Skeletal muscle satellite cell (primary cell): ENCODE data around the gene RAD51B.

Source experiments
- H3K27me3 ChIP-seq: 2 replicates; pipeline ENCODE4 v1.7.0; 2013; ENCODE audit warnings: low read length; ENCODE audit not compliant: control insufficient read depth, insufficient read depth
- H3K36me3 ChIP-seq: 2 replicates; pipeline ENCODE4 v1.7.0; 2013; ENCODE audit warnings: mild to moderate bottlenecking, control low read depth, low read length; ENCODE audit not compliant: insufficient read depth
- H3K4me1 ChIP-seq: 2 replicates; pipeline ENCODE4 v1.7.0; 2013; ENCODE audit warnings: low read length; ENCODE audit not compliant: control insufficient read depth, insufficient read depth
- H3K4me2 ChIP-seq: 2 replicates; pipeline ENCODE4 v1.7.0; 2013; ENCODE audit warnings: mild to moderate bottlenecking, low read length
- H3K4me3 ChIP-seq: 2 replicates; pipeline ENCODE4 v1.7.0; 2013; ENCODE audit warnings: low read length
- H3K9ac ChIP-seq: 2 replicates; pipeline ENCODE4 v1.7.0; 2013; ENCODE audit warnings: mild to moderate bottlenecking, low read depth, low read length, moderate library complexity
- H3K9me3 ChIP-seq: replicated peaks from 2 replicates; pipeline ENCODE4 v1.7.0; 2013; ENCODE audit warnings: mild to moderate bottlenecking, control low read depth, low read length

The RAD51B gene

DNA sequence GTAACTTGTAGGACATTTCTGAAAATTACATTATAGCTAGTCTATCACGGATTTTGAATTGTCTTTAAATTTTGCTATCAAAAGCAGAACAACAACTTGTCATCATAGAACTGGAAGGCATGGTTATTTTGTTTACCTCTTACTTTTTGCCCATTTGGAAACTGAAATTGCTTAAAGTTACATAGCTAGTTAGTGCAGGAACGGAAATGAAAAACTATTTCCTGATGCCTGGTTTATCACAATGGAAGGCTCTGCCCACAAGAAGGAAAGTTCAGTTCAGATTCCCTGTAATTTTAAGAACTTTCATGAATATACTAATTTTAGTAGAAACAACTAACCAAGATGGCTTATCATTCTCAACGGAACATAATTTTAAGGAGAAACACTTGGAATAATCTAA lies 427.7 kb downstream of the RAD51B start:
- Histone ChIP-seq H3K4me3 (no peak overlapping the region), H3K9me3 (no peaks in the 10 kb centered on the region), H3K4me2 (no peak overlapping the region), H3K4me1 (peaks cover 49% of the 10 kb centered on the region), H3K36me3 (no peaks in the 10 kb centered on the region), H3K27me3 (no peaks in the 10 kb centered on the region), H3K9ac (no peak overlapping the region)

DNA sequence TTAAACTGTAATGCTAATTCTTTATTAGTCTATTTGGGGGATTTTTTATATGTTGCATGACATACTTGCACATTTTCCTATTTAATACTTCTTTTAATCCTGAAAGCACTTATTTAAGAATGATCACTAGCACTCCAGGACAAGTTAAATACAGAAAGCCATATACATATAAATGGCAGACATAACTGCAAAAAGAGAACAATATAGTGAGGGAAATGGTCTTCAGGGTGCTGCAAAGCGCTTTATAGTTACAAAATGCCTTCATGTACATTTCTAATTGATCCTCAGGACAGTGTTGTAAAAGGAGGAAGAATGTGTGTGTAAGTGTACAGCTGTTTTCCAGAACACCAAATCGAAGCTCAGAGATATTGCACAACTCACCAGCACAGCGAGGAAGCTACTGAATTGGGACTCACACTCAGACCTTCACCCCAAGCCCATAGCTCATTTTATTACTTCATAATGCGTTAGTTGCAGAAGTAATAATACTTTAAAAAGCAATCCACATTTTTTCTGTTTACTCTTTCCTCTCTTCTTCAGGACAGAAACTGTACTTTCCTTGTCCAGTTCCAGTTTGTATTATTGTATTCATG lies 428.2 kb downstream of the RAD51B start:
- Histone ChIP-seq H3K9me3 (no peaks in the 10 kb centered on the region), H3K4me1 (peaks cover 49% of the 10 kb centered on the region), H3K4me3 (no peak overlapping the region), H3K36me3 (no peaks in the 10 kb centered on the region), H3K9ac (peak overlapping the region; percentile 47), H3K27me3 (no peaks in the 10 kb centered on the region), H3K4me2 (no peak overlapping the region)

DNA sequence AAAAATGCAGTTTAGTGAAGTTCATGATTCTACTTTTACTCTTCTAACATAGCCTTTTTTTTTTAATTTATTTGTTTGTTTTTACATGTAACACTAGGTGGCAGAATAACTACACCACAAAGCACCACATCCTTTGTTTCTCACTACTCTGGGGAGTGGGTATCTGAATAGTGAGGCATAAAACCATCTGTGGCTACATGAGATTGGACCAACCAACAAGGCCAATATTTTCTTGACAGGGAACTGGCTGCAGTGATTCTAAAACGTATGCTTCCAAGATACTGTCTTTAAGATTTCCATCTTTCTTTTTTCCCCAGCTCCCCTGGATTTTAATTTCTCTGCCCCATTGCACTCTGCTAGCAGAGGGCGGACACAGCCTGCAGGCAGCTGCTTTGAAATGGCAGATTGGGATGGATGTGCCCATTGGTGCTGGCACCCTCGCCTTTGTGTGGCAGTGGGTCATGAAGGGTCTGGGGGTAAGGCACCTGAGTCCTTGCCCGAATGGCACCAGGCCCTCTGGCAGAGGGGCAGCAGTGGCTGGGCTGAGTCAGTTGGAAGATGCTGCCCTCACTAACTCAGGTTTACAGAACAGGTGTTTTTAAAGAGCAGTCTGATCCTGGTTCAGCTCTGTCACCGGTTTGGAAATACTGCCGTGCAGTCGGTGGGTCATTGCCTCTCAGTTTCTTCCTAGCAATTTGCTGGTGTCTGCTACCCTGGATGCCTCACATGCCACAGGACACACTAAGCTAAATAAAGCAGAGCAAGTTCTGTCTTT lies 429.1 kb downstream of the RAD51B start:
- H3K9ac ChIP-seq, result peak overlapping the region; percentile 47
- peaks cover 49% of the 10 kb centered on the region for H3K4me1 ChIP-seq
- no peaks in the 10 kb centered on the region for H3K9me3 ChIP-seq
- no peaks in the 10 kb centered on the region for H3K27me3 ChIP-seq
- no peaks in the 10 kb centered on the region for H3K36me3 ChIP-seq
- H3K4me2 ChIP-seq, result no peak overlapping the region
- H3K4me3 ChIP-seq, result no peak overlapping the region

DNA sequence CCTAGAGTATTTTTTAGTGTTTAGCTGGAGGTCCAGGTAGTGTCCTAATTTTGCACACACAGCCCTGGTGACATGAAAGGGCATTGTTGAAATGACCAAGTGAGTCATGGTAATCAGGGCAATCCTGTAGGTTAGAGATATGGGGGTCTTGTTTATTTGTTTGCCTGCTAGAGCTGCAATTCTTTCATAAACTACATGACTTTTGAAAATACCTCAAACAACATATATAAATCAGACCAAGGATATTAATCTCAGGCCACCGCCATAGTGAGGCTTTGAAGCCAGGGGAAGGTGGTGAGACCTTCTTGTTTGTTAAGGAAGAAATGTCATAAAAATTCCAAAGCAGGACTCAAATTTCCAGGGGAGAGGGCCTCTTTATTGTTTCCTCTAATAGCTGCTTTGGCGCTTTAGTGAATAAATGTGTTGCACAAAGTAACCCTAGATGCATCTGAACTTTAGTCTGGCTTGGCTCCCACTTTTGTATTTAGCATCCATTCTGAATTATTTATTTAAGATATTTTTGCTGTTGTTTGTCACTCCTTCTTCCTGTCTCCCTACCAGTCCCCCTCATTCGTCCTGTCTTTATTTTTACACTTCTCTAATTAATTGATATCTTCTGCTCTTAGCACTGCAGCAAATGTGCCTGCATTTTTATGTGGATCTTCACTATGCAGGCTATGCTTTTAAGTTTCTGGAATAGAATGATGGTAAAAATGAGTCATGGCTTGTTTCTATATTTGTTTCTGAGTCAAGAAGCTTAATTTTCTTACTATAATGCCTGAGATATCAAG lies 430.3 kb downstream of the RAD51B start:
- Histone ChIP-seq H3K9me3 (no peaks in the 10 kb centered on the region), H3K9ac (peak overlapping the region; percentile 43), H3K4me3 (no peak overlapping the region), H3K36me3 (no peaks in the 10 kb centered on the region), H3K4me1 (peaks cover 52% of the 10 kb centered on the region), H3K27me3 (no peaks in the 10 kb centered on the region), H3K4me2 (peak overlapping the region; percentile 20)

DNA sequence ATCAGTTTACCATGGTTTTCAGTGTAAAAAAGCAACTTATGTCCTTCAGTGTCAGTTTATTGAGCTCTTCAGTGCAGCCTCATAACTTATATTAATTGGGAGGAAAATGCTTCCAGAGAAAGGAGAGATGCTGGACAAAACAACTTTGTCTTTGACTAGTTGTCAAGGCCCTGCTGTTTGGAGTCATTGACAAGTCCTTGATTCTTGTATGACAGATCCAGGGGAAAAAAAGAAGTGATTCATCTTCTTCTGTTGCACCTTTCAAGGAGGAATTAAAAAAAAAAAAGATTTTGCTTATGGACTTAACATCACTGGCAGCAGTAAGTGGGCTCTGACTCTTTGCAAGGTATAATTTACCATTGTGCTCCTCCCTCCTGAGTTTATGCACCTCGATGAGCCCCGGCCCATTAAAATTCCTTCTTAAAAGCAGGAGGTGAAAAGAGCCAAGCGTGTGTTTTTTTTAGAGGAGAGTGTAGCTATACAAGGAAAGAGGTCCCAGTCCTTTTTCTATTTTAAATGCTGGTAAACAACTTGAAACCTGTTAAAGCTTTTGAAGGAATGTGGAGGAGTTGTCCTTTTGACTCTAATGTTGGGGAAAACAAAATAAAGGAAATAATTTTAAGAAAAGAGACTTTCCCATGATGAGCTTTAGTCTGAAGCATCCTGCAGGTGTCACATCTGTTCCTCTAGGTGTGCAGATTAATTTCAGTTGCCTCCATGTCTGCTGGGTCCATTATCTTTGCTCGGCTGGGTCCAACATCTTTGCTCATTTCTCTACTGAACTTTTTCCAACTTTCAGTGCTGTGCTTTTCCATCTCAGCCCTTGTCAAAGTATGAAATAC lies 431.6 kb downstream of the RAD51B start:
- no peaks in the 10 kb centered on the region for H3K27me3 ChIP-seq
- H3K4me1 ChIP-seq, result peaks cover 56% of the 10 kb centered on the region
- peak overlapping the region; percentile 43 for H3K9ac ChIP-seq
- H3K9me3 ChIP-seq, result no peaks in the 10 kb centered on the region
- peak overlapping the region; percentile 1 for H3K4me2 ChIP-seq
- H3K36me3 ChIP-seq, result no peaks in the 10 kb centered on the region
- peak overlapping the region; percentile 19 for H3K4me3 ChIP-seq

DNA sequence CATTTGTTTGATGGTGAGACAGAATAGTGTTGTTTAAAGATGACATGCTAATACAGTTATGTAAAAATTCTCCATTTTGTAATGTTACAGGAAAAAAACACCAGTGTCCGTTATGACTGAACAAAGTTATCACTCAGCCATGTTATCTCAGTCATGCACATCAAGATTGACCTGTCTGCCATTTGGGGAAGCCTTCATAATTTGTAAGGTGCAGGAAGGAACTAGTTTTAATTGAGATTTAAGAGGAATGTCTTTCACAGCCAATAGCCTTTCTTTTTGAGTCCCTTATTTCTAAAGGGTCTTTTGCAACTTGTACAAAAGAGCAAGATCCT lies 432.2 kb downstream of the RAD51B start:
- Histone ChIP-seq H3K4me2 (no peak overlapping the region), H3K9me3 (no peaks in the 10 kb centered on the region), H3K36me3 (no peaks in the 10 kb centered on the region), H3K9ac (no peak overlapping the region), H3K4me3 (no peak overlapping the region), H3K4me1 (peaks cover 51% of the 10 kb centered on the region), H3K27me3 (no peaks in the 10 kb centered on the region)

DNA sequence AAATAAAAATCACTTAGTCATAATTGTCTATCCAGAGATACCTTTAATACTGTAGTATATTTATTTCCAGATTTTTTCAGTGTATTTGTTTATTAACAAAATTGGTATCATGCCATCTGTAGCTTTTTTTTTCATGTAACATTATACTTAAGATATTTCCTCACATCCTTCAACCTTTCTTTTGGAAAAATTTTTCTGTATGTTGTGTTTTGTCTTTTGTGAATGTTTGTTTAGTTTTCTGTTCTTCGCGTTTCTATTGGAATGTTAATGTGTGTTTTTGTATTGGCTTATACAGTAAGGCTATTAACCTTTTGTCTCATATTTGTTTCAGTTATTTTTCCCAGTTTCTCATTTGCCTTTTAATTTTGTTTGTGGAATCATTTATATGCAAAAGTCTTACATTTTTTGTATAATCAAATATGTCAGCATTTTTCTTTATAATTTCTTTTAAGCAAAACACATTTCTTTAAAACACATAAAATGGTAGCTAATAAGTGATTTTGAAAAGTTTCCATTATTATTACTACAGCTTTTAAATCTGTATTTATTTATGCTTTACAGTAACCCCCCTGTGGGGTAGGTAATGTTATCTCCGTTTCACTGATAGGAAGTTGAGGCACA lies 433.7 kb downstream of the RAD51B start:
- Histone ChIP-seq H3K4me3 (no peak overlapping the region), H3K9ac (no peak overlapping the region), H3K36me3 (no peaks in the 10 kb centered on the region), H3K27me3 (no peaks in the 10 kb centered on the region), H3K4me1 (peaks cover 44% of the 10 kb centered on the region), H3K9me3 (no peaks in the 10 kb centered on the region), H3K4me2 (no peak overlapping the region)

DNA sequence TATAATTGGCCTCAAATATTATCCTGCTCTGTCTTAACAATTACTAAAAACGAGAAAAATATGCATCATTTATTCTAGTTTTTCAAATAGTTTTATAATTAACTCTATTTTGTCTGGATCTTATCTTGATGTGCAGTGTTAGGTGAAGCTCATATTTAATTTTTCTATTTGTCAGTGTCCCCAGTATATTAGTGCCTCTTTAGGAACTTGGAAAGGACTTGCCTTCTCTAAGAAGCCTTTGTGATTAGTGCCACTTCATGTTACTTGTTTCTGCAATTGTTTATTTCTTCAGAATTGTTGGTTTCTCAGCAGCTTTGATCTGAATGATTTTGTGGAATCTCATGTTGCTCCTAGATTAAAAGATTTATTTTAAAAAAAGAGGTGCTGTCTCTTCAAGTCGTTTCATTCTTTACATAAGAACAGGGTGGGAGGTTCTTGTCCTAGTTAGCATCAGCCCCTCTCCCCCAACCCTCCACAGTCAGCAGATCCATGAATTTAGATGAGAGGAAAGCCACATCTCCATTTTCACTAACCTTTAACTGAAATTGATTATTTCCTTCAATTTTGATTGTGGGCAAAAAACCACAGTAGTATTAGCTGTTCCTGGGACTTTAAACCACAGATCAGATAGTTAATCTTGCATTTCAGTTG lies 434.4 kb downstream of the RAD51B start:
- H3K4me1 ChIP-seq, result peaks cover 37% of the 10 kb centered on the region
- no peak overlapping the region for H3K4me2 ChIP-seq
- no peaks in the 10 kb centered on the region for H3K27me3 ChIP-seq
- no peak overlapping the region for H3K4me3 ChIP-seq
- no peak overlapping the region for H3K9ac ChIP-seq
- no peaks in the 10 kb centered on the region for H3K36me3 ChIP-seq
- H3K9me3 ChIP-seq, result no peaks in the 10 kb centered on the region

DNA sequence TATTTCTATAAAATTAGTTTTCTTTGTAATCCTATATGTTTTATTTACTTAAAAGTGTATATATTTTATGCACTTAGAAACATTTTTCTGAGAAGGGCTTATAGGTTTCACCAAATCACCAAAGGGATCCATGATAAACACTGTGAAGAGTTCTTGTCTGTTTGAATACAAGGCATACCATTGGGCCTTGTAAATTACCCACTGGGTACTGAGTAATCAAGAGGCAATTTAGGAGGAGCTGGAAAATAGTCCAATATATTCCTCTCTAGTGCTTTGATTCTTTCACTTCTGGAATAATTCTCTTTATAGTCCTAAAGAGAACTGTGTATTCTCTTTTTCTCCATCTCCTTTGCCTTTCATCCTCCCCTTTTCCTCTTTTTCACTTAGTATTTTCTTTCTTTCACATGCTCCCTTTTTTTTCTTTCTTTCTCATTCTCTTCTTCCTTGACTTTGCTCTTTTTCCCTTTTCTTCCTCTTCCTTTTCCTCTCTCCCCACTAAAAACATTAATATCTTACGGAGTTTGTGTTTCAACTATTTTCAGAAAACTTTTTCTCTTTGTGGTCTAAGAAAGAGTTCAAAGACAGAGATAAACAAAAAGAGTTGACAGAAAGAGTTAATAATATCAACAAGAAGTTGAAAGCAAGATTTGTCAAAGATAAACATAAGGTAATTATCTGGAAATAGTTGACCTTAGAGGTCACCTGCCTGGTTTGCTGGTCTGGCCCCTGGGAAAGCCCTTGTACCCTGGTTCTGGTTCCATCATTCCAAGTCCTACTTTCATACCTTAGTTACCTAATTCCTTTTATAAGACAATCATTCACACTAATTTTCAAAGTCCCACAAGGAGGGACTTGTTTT lies 435.3 kb downstream of the RAD51B start:
- no peak overlapping the region for H3K9ac ChIP-seq
- no peaks in the 10 kb centered on the region for H3K9me3 ChIP-seq
- H3K4me3 ChIP-seq, result no peak overlapping the region
- no peaks in the 10 kb centered on the region for H3K27me3 ChIP-seq
- H3K4me2 ChIP-seq, result no peak overlapping the region
- H3K4me1 ChIP-seq, result peaks cover 28% of the 10 kb centered on the region
- no peaks in the 10 kb centered on the region for H3K36me3 ChIP-seq

DNA sequence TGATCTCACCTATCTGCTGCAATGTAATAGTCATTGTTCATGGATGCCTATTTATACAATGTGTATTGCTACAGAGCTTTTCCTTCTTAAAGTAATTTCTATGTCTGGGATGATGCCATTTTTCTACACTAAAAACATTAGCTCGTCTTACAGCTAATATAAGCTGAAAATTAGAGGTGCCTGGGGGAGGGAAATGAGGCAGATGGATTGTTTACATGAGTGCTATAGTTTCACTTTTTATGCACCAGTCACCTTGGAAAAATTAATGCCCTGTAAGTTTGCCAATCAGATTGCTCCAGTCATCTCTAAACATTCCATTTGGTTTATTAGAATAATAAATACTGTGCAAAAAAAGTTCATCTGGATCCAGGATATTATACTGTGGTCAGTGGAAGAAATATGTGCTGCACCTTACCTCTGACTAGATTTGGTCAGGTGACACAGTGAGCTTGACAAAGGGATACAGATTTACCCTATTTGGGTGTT lies 436.2 kb downstream of the RAD51B start:
- H3K4me3 ChIP-seq, result no peak overlapping the region
- H3K4me1 ChIP-seq, result peaks cover 20% of the 10 kb centered on the region
- H3K9ac ChIP-seq, result no peak overlapping the region
- no peaks in the 10 kb centered on the region for H3K27me3 ChIP-seq
- H3K36me3 ChIP-seq, result no peaks in the 10 kb centered on the region
- H3K9me3 ChIP-seq, result no peaks in the 10 kb centered on the region
- peak overlapping the region; percentile 42 for H3K4me2 ChIP-seq
